ENCODE data around the gene MEX3D.

Gene MEX3D

GRCh38 chr19:1518471-1518870, 49.7 kb downstream of the MEX3D start:
- DNase-seq (ENCODE audit: low read depth), result no peak

- DNase-seq (ENCODE audit: low read depth), result no peak
Observed at GRCh38 chr19:1516395-1516753, 51.8 kb downstream of the MEX3D start.

DNA sequence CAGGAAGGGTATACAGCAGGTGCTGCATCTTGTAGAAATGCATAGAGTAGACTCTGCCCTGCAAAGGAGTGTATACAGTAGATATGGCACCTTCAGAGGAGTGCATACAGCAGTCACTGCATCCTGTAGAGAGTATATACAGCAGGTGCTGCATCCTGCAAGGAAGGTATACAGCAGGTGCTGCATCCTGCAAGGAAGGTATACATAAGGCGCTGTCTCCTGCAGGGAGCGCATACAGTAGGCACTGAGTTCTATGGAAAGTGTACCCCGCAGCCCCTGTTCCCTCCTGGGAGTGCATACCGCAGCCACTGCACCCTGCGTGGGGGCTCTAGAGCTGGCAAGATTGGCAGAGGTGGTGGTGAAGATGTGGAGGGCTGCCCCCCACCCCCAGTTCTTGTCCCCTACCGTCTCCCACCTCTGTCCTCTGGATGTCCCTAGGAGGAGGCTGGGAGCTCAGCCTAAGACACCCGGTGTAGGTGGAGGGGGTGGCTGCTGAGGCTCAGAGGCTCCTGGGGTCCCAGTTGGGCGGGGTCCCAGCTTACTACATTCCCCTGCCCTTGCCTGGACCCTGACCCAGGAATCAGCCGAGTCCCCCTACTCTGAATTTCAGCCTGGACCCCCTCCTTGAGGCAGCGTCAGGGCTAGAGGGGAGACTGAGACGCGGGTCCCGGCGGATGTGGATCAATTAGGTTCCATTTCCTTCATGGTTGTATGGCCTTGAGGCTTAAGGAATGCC, 53.0 kb downstream of the MEX3D start:
- no peak for DNase-seq (ENCODE audit: low read depth)

DNA sequence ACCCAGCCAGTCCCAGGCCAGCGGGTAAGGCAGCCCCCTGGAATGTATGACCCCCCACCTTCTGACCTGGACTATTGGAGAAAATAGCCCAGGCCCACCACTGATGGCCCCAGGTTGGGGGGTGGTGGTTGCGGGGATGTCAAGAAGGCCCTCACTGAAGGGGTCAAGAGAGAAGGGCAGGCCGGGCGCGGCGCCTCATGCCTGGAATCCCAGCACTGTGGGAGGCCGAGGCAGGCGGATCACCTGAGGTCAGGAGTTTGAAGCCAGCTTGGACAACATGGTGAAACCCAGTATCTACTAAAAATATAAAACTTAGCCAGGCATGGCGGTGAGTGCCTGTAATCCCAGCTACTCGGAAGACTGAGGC, 53.8 kb downstream of the MEX3D start:
- DNase-seq (ENCODE audit: low read depth), result no peak

DNA sequence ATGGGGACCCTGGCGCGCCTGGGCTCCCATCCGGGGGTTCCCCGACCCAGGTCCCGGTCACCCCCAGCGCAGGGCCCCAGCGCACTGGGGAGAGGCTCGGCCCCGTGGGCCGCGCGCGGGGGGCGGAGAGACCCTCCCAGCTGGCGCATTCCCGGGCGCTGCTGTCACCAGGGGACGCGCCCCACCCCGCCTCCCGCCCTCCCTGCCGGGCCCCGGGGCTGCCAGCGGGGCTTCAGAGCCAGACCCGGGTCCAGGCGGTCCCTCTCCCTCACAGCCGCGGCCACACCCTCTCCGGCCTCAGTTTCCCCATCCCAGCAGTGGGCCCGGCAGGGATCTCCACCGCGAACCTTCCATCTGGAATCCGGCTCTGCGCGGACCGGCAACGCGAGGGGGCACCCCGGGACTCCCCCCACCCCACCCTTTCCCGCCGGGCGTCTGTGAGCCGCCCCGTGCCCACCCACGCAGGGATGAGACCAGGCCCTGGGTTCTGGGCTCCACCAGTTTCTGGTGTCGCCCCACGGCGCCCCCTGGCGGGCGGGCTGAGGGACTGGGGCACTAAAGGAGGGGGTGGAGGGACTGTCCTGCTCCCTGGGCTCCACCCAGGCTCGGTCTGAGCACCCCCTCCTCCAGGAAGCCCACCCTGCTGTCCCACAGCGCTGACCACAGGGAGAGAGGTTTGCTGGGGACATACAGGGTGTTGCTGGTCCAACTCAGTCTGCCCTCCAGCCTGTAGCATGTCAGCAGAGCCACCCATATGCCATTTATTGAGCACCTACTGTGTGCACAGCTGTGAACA, 54.4 kb downstream of the MEX3D start:
- peak; percentile 29 for DNase-seq (ENCODE audit: low read depth)

DNA sequence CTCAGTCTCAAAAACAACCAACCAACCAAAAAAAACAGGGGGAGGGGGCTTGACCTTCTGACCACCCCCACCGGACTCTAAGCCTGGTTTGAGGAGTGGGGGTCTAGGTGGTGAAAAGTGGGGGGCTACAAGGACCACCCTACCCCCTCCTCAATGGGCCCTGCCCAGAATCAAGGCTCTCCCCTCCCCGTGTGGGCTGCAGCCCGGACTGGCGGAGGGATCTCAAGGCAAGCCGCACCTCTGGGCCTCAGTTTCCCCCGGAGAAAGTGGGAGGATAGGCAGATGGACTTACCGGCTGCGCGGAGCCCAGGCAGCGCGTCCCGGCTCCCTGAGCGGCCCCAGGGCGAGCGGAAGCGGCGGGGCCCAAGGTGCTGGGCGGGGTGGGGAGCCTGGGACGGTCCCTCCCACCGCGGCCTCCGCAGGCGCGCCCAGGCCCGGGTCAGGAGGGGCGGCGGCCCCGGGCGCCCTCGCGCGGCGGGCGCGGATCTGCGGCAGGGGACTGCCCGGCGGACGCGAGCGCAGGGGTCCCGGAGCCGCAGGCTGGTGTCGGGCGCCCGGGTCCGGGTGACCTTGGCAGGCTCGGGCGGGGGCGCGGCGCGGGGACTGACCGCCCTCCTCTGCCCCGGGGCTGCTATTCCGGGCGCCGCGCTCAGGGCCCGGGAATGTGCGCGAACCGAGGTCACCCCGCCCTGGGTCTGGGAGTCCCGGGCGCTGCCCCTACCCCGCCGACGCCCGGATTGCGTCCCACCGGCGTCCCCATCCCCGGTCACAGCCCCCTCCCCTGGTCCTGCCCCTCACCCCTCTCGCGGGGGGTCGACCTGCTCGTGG, 55.2 kb downstream of the MEX3D start, which contains the start of gene ADAMTSL5:
TSS of gene ADAMTSL5 (minus strand) at position 349 of the 828 bp plus-strand sequence. CDS start 2,076 bp downstream, outside the sequence.
- peak; percentile 22 for DNase-seq (ENCODE audit: low read depth)

GRCh38 chr19:1511318-1512317, 56.5 kb downstream of the MEX3D start:
- no peak for DNase-seq (ENCODE audit: low read depth)

GRCh38 chr19:1510807-1511206, 57.3 kb downstream of the MEX3D start:
- DNase-seq (ENCODE audit: low read depth), result no peak

DNA sequence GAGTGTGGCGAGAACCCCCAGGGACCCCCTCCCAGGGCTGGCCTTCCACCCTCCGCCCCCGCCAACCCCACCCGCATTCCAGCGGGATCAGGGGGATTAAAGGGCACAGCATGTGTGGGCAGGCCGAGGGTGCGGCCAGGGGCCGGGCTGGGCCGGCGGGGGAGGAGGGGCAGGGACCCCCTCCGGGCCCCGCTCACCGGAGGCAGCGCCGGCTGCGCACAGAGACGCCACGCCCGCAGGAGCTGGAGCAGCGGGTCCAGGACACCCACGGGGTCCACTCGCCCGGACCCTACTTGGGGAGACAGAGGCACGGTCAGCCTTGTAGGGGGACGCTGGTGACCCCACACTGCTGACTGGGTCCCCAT, 57.7 kb downstream of the MEX3D start:
- DNase-seq (ENCODE audit: low read depth), result no peak

GRCh38 chr19:1509602-1510441, 58.3 kb downstream of the MEX3D start:
- DNase-seq (ENCODE audit: low read depth), result no peak

GRCh38 chr19:1508507-1508856, 59.6 kb downstream of the MEX3D start:
- DNase-seq (ENCODE audit: low read depth), result no peak

DNA sequence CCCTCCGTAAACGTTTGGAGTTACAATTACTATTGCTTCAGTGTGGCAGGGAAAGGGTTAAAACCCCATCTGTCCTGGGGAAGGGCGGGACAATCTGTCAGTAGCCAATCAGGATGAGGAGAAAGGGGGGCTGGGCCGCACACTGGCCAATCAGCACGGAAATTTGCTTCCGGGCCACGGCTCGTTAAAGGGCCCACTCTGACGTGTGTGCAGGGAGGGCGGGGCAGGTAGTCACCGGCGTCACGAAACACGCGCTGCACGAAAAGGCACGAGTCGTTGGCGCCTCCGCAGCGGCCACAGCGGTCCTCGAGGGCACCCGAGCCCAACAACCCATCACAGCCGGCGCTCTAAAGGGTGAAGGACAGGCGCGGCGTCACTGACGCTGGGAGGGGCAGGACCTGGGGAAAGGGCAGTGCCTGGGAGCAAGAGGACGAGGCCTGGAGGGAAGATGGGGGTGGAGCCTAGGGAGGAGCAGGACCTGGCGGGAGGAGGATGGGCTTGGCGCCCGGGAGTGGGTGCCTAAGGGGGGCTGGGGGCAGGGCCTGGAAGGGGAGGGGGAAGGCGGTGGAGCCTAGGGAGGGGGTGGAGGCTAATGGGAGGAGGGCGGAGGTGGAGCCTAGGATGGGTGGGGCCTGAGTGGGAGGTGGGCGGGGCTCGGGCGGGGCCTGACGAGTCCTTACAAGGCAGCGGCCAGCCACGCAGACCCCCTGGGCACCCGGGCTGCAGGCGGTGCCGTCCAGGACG, 60.2 kb downstream of the MEX3D start:
- peak; percentile 83 for DNase-seq (ENCODE audit: low read depth)

- no peak for DNase-seq (ENCODE audit: low read depth)
Observed at GRCh38 chr19:1507192-1507660, 60.9 kb downstream of the MEX3D start.

DNA sequence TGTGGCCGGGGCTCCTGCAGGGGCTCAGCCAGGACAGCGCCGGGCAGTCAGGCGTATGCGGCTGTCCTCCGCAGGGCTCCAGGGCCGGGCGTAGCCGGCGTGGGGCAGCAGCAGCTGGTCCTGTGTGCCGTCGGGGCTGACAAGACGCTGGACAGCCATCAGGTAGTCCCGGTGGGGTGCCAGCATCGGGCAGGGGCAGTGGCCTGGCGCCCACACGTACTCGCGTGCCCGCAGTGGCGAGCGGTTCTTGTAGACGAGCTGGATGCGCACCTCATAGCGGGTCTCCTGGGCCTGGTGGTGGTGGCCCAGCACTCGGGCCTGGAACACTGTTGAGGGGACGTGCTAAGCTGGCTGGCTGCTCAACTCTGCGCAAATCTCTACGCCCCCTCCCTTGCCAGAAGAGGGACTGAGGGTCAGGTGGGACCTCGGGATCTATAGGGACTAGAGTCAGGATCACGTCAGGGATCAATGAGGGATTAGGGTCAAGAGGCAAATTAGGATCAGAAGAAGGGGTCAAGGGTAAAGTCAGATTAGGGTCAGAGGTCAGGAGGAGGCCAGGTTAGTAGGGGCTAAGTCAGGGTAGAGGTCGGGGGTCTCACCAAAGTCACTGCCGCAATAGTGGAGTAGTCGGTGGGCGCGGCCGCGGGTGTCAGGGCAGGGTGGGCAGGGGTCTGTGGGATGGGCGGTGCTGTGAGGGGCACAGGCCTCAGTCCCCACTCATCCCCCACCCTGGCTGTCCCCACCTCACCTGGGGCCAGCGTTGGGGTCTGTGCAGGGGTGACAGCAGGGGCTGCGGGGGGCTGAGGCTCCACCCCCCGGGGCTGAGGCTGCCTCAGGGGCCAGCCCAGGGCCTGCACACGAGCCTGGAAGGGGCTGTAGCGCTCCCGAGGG, 61.9 kb downstream of the MEX3D start:
- no peak for DNase-seq (ENCODE audit: low read depth)

- no peak for DNase-seq (ENCODE audit: low read depth)
Observed at GRCh38 chr19:1505012-1505411, 63.1 kb downstream of the MEX3D start.

Measured in T-helper 22 cell (primary cell).